HL-60 (cell line): ENCODE results near the gene FOXP1.

Experiments
- DNase-seq, 2 experiments: peaks; one replicate each; pipeline ENCODE4 v3.0.0-alpha.2; 2010 to 2020; ENCODE audit warnings: low read depth in 1 of 2, low spot score in 1 of 2
- H3K27ac ChIP-seq: fragments of 250-450 bp; sonication (Bioruptor Pico); replicated peaks from 2 replicates; pipeline ENCODE4 v1.5.1; 2020; ENCODE audit warnings: mild to moderate bottlenecking, moderate library complexity
- H3K27me3 ChIP-seq: fragments of 250-450 bp; sonication (Bioruptor Pico); 2 replicates; pipeline ENCODE4 v1.5.1; 2021; ENCODE audit warnings: mild to moderate bottlenecking, moderate library complexity; ENCODE audit not compliant: insufficient read depth, poor library complexity, severe bottlenecking
- H3K4me3 ChIP-seq: replicated peaks from 2 replicates; pipeline ENCODE4 v1.5.1; 2011; ENCODE audit warnings: mild to moderate bottlenecking, control low read depth, low read length; ENCODE audit not compliant: insufficient read depth
- CTCF ChIP-seq: IDR thresholded peaks from one replicate; pipeline ENCODE4 v1.5.1; 2011; ENCODE audit warnings: low read length, control low read depth, inconsistent platforms; ENCODE audit not compliant: insufficient read depth
- GABPA ChIP-seq: IDR thresholded peaks from 2 replicates; pipeline ENCODE4 v1.6.1; 2012; ENCODE audit warnings: low read depth
- POLR2AphosphoS5 ChIP-seq: IDR thresholded peaks from 2 replicates; pipeline ENCODE4 v1.6.1; 2012; ENCODE audit warnings: low read depth
- REST ChIP-seq: IDR thresholded peaks from 2 replicates; pipeline ENCODE4 v1.6.1; 2012; ENCODE audit warnings: low read depth; ENCODE audit not compliant: insufficient replicate concordance
- SPI1 ChIP-seq: IDR thresholded peaks from 2 replicates; pipeline ENCODE4 v1.6.1; 2012; ENCODE audit warnings: low read depth, mild to moderate bottlenecking, borderline replicate concordance

Gene FOXP1

GRCh38 chr3:71254281-71255057 lies 329.1 kb downstream of the FOXP1 start:
- Histone ChIP-seq H3K27ac (no peak overlapping the region), H3K4me3 (no peak overlapping the region), H3K27me3 (no peaks in the 10 kb centered on the region)
- no peak for DNase-seq
- TF ChIP-seq SPI1 = no peak
- TF ChIP-seq GABPA = no peak
- TF ChIP-seq CTCF = no peak
- no peak for TF ChIP-seq REST
- no peak for TF ChIP-seq POLR2AphosphoS5

- Histone ChIP-seq H3K27me3 (no peaks in the 10 kb centered on the region), H3K27ac (no peak overlapping the region), H3K4me3 (no peak overlapping the region)
- DNase-seq = no peak
- TF ChIP-seq REST = no peak
- no peak for TF ChIP-seq SPI1
- TF ChIP-seq CTCF = no peak
- TF ChIP-seq GABPA = no peak
- TF ChIP-seq POLR2AphosphoS5 = no peak
Observed at GRCh38 chr3:71253169-71253568, 330.4 kb downstream of the FOXP1 start.

GRCh38 chr3:71252466-71252865 lies 331.1 kb downstream of the FOXP1 start:
- no peak for TF ChIP-seq GABPA
- TF ChIP-seq POLR2AphosphoS5 = no peak
- TF ChIP-seq SPI1 = no peak
- no peak for TF ChIP-seq CTCF
- no peak for TF ChIP-seq REST

More at GRCh38 chr3:71252466-71252865, 331.1 kb downstream of the FOXP1 start:
- Histone ChIP-seq H3K27ac (no peak overlapping the region), H3K4me3 (no peak overlapping the region), H3K27me3 (no peaks in the 10 kb centered on the region)
- no peak for DNase-seq
